K562 (cell line): ENCODE data around the gene C6orf47. TPM values are rescaled to one million over a fixed set of nuclear protein-coding genes. Genes with fewer than 3 reads are reported as not detected.

Experiments
- ARID1B ChIP-seq: fragments of 450-650 bp; IDR thresholded peaks from 2 replicates; pipeline ENCODE4 v1.6.1; 2016; ENCODE audit warnings: antibody characterized with exemption, mild to moderate bottlenecking, inconsistent platforms
- CREM ChIP-seq: IDR thresholded peaks from 2 replicates; pipeline ENCODE4 v1.6.1; 2014; ENCODE audit warnings: antibody characterized with exemption, low read depth
- EWSR1 ChIP-seq: fragments of 450-650 bp; IDR thresholded peaks from 2 replicates; pipeline ENCODE4 v1.6.1; 2018; ENCODE audit warnings: borderline replicate concordance, mild to moderate bottlenecking, low read depth, moderate library complexity; ENCODE audit not compliant: partially characterized antibody
- HNRNPUL1 ChIP-seq: fragments of 200-400 bp; formaldehyde crosslinking; IDR thresholded peaks from 2 replicates; pipeline ENCODE4 v1.6.1; 2017; ENCODE audit warnings: low read length
- KAT8 ChIP-seq: fragments of 450-650 bp; IDR thresholded peaks from 2 replicates; pipeline ENCODE4 v1.6.1; 2016; ENCODE audit warnings: low read depth, mild to moderate bottlenecking
- LCOR ChIP-seq: sonication (generic); formaldehyde crosslinking; IDR thresholded peaks from 2 replicates; pipeline ENCODE4 v1.8.0; 2022; ENCODE audit warnings: mild to moderate bottlenecking, missing genetic modification reagents
- MAFK ChIP-seq: IDR thresholded peaks from 2 replicates; pipeline ENCODE4 v1.6.1; 2011; ENCODE audit warnings: low read length, improper control_type of control experiment
- MEF2A ChIP-seq: IDR thresholded peaks from 2 replicates; pipeline ENCODE4 v1.6.1; 2011; ENCODE audit warnings: low read depth, mild to moderate bottlenecking, low read length, moderate library complexity; ENCODE audit not compliant: control insufficient read depth
- MYNN ChIP-seq, 2 experiments: sonication (generic); formaldehyde crosslinking in 1 of 2; IDR thresholded peaks; 2 replicates each; pipeline versions ENCODE4 v1.5.0 to v1.6.1; 2016 to 2020; ENCODE audit warnings: antibody characterized with exemption in 1 of 2, missing genetic modification reagents in 1 of 2
- PHF20 ChIP-seq: fragments of 450-650 bp; IDR thresholded peaks from 2 replicates; pipeline ENCODE4 v1.6.1; 2018; ENCODE audit not compliant: partially characterized antibody
- POU5F1 ChIP-seq: fragments of 150-350 bp; IDR thresholded peaks from 2 replicates; pipeline ENCODE4 v1.6.1; 2014; ENCODE audit warnings: borderline replicate concordance, low read length, low read depth, mild to moderate bottlenecking; ENCODE audit not compliant: partially characterized antibody
- SIRT6 ChIP-seq: IDR thresholded peaks from one replicate; pipeline ENCODE4 v1.6.1; 2012; ENCODE audit warnings: low read depth, mild to moderate bottlenecking, control low read depth, inconsistent platforms, low read length, moderate library complexity
- SMAD3 ChIP-seq: fragments of 450-650 bp; formaldehyde crosslinking; conservative IDR thresholded peaks from 2 replicates; pipeline ENCODE4 v1.4.0; 2020; ENCODE audit warnings: mild to moderate bottlenecking
- TAF7 ChIP-seq: fragments of 450-650 bp; IDR thresholded peaks from 2 replicates; pipeline ENCODE4 v1.6.1; 2016; ENCODE audit warnings: missing genetic modification characterization, missing compliant biosample characterization
- ZC3H11A ChIP-seq: IDR thresholded peaks from 2 replicates; pipeline ENCODE4 v1.6.1; 2012; ENCODE audit warnings: low read depth, low read length, improper control_type of control experiment
- ZNF282 ChIP-seq: sonication (generic); formaldehyde crosslinking; IDR thresholded peaks from 2 replicates; pipeline ENCODE4 v1.8.1; 2023; ENCODE audit warnings: missing genetic modification reagents
- ZNF408 ChIP-seq: fragments of 250-450 bp; sonication (Bioruptor Pico); IDR thresholded peaks from 2 replicates; pipeline ENCODE4 v1.4.0; 2020; ENCODE audit warnings: low read depth, mild to moderate bottlenecking, moderate library complexity
- polyA plus RNA-seq, 8 experiments: library from polyadenylated mRNA; depleted of rRNA in 4 of 8; stranded (reverse) in 5 of 8; unstranded in 3 of 8; fragments of >200 nt; fragmentation: Nextera tagmentation in 2 of 8; fragmentation: Illumina TruSeq in 1 of 8; extraction: Ambion mirVana in 2 of 8; extraction: Trizol in 1 of 8; gene quantifications; 2 replicates each; pipeline versions ENCODE4 v1.2.1 to v1.2.3, GENCODE V29; 2011 to 2014; ENCODE audit warnings: inconsistent platforms in 1 of 8, missing spikeins in 1 of 8
- total RNA-seq, 7 experiments: library from RNA; depleted of rRNA in 6 of 7; stranded (reverse); fragments of >200 nt in 6 of 7; fragmentation: Illumina TruSeq in 2 of 7; extraction: Trizol in 2 of 7; gene quantifications; 2 replicates each; pipeline versions ENCODE4 v1.2.1 to v1.2.3, GENCODE V29; 2011 to 2021; ENCODE audit warnings: low replicate concordance in 1 of 7
- TF ChIP-seq, protein P1 (sequence below): fragments of 250-450 bp; sonication (Bioruptor Pico); IDR thresholded peaks from 2 replicates; pipeline ENCODE4 v1.8.0; 2021; ENCODE audit warnings: borderline replicate concordance, mild to moderate bottlenecking, moderate library complexity; ENCODE audit not compliant: poor library complexity, severe bottlenecking
- TF ChIP-seq, protein P2 (sequence below): IDR thresholded peaks from 2 replicates; pipeline ENCODE4 v1.6.1; 2011; ENCODE audit warnings: borderline replicate concordance, low read depth, mild to moderate bottlenecking, moderate library complexity, low read length; ENCODE audit not compliant: insufficient read depth, poor library complexity, severe bottlenecking
- TF ChIP-seq, protein P3 (sequence below): IDR thresholded peaks from 2 replicates; pipeline ENCODE4 v1.6.1; 2016; ENCODE audit warnings: missing genetic modification characterization, missing compliant biosample characterization
- TF ChIP-seq, protein P4 (sequence below): fragments of 450-650 bp; IDR thresholded peaks from one replicate; pipeline ENCODE4 v1.6.1; 2018; ENCODE audit warnings: mild to moderate bottlenecking, moderate library complexity; ENCODE audit not compliant: partially characterized antibody

Gene C6orf47
- total and polyA plus RNA-seq, 9 of the 15 experiments (the other 6 are each of a cell fraction or from before 2014, with no cell fraction given): 0.14 to 43.8 (median 27.0) TPM

DNA sequence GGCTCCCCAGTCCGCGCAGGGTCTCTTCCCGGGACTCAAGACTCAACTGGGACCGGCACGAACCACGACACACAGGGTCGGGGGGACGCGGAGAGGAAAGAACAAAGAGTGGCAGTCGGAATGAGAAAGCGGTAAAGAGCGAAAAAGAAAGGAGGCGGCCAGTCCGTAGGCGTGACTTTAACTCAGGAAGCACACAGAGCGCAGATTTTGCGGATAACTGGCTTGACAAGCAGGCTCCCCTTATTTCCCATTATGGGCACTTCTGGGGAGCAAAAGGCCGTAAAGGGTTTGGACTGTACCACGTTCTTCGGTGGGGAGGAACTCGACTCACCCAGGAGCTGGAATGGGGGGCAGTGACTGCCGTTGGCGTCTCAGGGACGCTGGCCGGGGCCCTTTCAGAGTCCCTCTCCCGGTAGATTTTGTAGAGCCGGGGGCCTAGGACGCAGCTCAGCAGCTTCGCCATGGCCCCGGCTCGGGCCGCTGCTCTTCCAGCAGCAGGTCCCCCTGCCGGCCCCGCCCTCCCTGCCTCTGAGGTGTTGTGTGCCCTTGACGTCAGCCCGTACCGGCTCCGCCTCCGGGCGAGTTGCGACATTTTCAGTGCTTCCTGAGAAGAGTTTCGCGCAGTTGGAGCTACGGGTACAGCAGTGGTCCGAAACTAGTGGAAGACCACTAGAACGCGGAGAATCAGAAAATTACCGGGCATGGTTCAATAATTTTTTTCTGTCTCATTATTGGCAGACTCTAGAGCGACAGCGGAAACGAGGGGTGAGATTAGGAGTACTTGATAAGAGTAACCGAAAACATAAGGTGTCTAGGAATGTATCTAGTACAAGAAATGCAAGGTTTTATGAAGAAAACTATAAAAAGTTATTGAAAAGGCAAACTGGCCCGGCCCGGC lies 42.5 kb upstream of the C6orf47 start, which contains the start of gene ABHD16A (continued):
- TF ChIP-seq POU5F1: peak; percentile 99
- 0 out of 2 replicates have a peak, but pooled peaks have one; percentile 16 for TF ChIP-seq MEF2A
- no peak for TF ChIP-seq ZNF282
- TF ChIP-seq, protein P1, sequence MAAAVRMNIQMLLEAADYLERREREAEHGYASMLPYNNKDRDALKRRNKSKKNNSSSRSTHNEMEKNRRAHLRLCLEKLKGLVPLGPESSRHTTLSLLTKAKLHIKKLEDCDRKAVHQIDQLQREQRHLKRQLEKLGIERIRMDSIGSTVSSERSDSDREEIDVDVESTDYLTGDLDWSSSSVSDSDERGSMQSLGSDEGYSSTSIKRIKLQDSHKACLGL (CRISPR knock-in tag): no peak
- TF ChIP-seq CREM: peak; percentile 97
- TF ChIP-seq PHF20: peak; percentile 31
- peak; percentile 41 for TF ChIP-seq LCOR (CRISPR knock-in tag)
- TF ChIP-seq MAFK: peak; percentile 40; the same call in 1 of the 2 replicates
- no peak for TF ChIP-seq KAT8
- no peak for TF ChIP-seq ZNF408 (CRISPR knock-in tag)
- 0 out of 2 replicates have a peak, but pooled peaks have one; percentile 79 for TF ChIP-seq MYNN (IDR thresholded peaks at IDR 0.05)
- TF ChIP-seq MYNN (CRISPR knock-in tag; IDR thresholded peaks at IDR 0.05): no peak
- TF ChIP-seq, protein P2, sequence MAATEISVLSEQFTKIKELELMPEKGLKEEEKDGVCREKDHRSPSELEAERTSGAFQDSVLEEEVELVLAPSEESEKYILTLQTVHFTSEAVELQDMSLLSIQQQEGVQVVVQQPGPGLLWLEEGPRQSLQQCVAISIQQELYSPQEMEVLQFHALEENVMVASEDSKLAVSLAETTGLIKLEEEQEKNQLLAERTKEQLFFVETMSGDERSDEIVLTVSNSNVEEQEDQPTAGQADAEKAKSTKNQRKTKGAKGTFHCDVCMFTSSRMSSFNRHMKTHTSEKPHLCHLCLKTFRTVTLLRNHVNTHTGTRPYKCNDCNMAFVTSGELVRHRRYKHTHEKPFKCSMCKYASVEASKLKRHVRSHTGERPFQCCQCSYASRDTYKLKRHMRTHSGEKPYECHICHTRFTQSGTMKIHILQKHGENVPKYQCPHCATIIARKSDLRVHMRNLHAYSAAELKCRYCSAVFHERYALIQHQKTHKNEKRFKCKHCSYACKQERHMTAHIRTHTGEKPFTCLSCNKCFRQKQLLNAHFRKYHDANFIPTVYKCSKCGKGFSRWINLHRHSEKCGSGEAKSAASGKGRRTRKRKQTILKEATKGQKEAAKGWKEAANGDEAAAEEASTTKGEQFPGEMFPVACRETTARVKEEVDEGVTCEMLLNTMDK: peak; percentile 84
- TF ChIP-seq TAF7 (tag): no peak; the same call in 1 of the 2 replicates
- peak; percentile 8; the same call in 1 of the 2 replicates for TF ChIP-seq SMAD3 (CRISPR knock-in tag)
- TF ChIP-seq EWSR1: no peak
- peak; percentile 71 for TF ChIP-seq ARID1B
- TF ChIP-seq HNRNPUL1: no peak
- TF ChIP-seq, protein P3, sequence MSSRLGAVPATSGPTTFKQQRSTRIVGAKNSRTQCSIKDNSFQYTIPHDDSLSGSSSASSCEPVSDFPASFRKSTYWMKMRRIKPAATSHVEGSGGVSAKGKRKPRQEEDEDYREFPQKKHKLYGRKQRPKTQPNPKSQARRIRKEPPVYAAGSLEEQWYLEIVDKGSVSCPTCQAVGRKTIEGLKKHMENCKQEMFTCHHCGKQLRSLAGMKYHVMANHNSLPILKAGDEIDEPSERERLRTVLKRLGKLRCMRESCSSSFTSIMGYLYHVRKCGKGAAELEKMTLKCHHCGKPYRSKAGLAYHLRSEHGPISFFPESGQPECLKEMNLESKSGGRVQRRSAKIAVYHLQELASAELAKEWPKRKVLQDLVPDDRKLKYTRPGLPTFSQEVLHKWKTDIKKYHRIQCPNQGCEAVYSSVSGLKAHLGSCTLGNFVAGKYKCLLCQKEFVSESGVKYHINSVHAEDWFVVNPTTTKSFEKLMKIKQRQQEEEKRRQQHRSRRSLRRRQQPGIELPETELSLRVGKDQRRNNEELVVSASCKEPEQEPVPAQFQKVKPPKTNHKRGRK (tag): peak; percentile 87
- peak; percentile 62 for TF ChIP-seq ZC3H11A
- TF ChIP-seq SIRT6: peak; percentile 66
- TF ChIP-seq, protein P4, sequence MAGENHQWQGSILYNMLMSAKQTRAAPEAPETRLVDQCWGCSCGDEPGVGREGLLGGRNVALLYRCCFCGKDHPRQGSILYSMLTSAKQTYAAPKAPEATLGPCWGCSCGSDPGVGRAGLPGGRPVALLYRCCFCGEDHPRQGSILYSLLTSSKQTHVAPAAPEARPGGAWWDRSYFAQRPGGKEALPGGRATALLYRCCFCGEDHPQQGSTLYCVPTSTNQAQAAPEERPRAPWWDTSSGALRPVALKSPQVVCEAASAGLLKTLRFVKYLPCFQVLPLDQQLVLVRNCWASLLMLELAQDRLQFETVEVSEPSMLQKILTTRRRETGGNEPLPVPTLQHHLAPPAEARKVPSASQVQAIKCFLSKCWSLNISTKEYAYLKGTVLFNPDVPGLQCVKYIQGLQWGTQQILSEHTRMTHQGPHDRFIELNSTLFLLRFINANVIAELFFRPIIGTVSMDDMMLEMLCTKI: no peak
